HG02759 (cell line): ENCODE measurements around the gene ZFAND6.
"Not testable (repeated sequence)": the region's sequence is repeated elsewhere in the genome, so short reads cannot be mapped to it uniquely, and the experiment has no call there.

Experiments used
- ATAC-seq: cut with Tn5 transposase; IDR thresholded peaks from one replicate; pipeline ENCODE4 v1.9.1; 2021; ENCODE audit warnings: mild to moderate bottlenecking, moderate library complexity; ENCODE audit not compliant: unreplicated experiment

Gene ZFAND6

DNA sequence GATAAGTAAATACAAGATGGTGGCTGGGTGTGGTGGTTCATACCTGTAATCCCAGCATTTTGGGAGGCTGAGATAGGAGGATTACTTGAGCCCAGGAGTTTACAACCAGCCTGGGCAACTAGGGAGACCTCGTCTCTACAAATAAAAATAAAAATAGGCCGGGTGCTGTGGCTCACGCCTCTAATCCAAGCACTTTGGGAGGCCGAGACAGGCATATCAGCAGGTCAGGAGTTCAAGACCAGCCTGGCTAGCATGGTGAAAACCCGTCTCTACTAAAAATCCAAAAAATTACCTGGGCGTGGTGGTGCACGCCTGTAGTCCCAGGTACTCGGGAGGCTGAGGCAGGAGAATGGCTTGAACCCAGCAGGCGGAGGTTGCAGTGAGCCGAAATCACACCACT, 14.3 kb upstream of the ZFAND6 start:
- ATAC-seq = not testable (repeated sequence)

GRCh38 chr15:80049046-80049445, 10.4 kb upstream of the ZFAND6 start:
- no peak for ATAC-seq

- no peak for ATAC-seq
Observed at GRCh38 chr15:80052597-80053304, 6.7 kb upstream of the ZFAND6 start.

- no peak for ATAC-seq
Observed at GRCh38 chr15:80055933-80056332, 3.5 kb upstream of the ZFAND6 start.

GRCh38 chr15:80058044-80058443, 1.4 kb upstream of the ZFAND6 start:
- no peak for ATAC-seq

DNA sequence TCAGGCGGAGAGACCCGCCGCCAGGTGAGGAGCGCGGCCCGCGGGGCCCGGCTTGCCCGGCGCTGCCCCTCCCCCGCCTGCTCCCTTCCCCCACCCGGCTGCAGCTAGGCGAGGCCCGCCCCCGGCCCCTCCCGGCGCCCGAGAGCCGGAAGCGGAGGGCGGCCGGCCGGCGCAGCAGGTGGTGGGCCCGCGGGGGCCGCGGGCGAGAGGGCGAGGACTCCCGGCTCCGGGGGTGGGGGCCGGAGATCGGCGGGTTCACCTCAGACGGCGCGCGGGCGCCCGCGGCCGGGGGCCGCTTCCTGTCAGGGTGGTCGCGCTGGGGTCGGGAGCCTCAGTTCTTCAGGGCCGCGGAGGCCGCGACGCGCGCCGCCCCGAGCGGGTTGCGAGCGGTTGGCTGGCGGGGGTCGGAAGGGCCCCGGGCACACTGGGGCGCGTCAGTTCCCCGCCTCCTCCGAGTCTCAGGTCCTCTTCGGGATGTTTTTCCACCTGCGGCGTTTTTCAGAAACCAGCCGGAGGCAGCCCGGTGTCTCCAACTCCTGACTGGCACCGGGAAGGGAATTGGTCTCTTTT, 395 bp downstream of the ZFAND6 start:
- peak; percentile 62 for ATAC-seq

GRCh38 chr15:80060356-80061006, 1.0 kb downstream of the ZFAND6 start:
- no peak for ATAC-seq

GRCh38 chr15:80061582-80061981, 2.1 kb downstream of the ZFAND6 start:
- no peak for ATAC-seq

DNA sequence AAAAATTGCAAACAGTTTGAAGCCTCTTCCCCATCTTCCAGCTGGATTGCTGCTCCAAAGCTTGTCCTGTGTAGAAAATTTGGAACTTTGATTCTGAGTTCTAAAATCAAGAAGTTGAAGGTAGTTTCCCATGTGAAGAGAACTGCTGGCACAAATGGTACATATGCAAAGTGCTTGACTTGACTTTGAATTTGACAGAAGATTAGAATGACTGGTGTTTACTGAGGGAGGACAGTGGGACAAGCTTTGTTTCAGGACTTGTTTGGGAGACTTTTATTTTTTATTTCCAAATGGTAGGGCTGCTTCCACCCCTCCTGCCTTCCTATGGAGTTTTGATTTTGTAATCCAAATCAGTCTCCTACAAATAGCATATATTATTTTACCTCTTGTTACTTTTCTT, 7.4 kb downstream of the ZFAND6 start:
- ATAC-seq = no peak

DNA sequence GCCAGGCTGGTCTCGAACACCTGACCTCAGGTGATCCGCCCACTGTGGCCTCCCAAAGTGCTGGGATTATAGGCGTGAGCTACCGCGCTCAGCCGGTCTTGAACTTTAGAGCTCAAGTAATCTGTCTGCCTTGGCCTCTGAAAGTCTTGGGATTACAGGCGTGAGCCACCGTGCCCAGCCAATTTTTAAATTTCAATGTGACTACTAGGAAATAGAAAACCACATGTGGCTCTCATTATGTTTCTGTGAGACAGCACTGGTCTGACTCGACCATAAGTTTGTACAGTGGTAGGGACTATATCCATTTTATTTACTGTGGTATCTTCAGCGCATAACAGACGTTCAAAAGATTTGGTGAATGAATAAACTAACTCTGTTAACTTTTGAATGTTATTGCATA, 9.1 kb downstream of the ZFAND6 start:
- no peak for ATAC-seq

DNA sequence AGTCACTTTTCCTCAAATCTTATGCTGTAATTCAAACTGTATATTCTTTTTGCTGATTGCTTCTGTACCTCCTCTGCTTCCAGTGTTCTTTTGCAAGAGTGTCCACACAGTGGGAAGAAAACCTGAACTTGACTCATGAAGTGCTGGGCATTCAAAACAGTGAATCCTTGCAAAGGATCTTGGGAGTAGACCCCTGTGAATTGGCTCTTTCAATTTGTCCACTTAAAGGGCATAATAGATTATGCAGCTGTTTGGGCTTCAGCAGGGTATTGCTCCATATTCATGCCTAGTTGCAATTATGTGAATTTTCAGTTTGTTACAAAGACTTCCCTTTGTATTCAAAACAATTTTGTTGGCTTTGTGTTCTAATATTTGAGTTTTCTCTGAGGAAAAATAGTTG, 11.4 kb downstream of the ZFAND6 start:
- no peak for ATAC-seq

DNA sequence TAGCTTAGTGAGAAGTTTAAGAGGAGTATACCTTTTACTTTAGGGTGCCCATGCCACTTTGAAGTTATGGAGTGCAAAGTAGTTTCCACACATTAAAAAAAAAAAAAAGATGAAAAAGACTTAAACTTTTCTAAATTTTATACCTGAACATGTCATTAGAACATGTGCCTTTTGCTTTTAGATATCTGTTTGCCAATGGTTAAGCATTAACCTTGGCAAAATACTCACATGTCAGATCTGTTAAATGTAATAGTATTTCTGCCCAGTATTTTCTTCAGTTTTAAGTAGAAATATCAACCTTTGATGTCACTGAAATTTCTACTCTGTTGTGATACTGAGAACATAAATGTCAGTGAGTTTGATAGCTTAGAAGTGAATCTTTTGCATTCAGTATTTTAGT, 12.2 kb downstream of the ZFAND6 start:
- no peak for ATAC-seq

- ATAC-seq = peak; percentile 84
Observed at GRCh38 chr15:80072285-80072994, 13.0 kb downstream of the ZFAND6 start.

DNA sequence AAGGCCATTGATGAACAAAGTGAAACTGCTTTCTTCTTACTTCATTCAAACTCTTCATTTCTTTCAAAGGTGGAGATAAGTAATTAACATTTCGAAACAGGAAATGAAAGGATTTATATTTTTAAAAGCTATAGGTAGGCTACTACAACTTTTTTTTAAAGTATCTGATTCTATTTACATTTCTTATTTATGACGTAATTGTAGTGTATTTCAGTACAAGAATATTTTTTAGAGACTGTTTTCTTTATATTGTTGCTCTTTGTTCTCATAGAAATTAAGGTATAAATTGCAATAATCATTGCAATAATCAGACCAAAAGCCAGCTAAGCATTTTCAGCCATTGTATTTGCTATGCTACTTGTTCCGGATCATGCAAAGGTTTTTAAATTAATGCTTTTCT, 13.7 kb downstream of the ZFAND6 start:
- ATAC-seq = no peak

DNA sequence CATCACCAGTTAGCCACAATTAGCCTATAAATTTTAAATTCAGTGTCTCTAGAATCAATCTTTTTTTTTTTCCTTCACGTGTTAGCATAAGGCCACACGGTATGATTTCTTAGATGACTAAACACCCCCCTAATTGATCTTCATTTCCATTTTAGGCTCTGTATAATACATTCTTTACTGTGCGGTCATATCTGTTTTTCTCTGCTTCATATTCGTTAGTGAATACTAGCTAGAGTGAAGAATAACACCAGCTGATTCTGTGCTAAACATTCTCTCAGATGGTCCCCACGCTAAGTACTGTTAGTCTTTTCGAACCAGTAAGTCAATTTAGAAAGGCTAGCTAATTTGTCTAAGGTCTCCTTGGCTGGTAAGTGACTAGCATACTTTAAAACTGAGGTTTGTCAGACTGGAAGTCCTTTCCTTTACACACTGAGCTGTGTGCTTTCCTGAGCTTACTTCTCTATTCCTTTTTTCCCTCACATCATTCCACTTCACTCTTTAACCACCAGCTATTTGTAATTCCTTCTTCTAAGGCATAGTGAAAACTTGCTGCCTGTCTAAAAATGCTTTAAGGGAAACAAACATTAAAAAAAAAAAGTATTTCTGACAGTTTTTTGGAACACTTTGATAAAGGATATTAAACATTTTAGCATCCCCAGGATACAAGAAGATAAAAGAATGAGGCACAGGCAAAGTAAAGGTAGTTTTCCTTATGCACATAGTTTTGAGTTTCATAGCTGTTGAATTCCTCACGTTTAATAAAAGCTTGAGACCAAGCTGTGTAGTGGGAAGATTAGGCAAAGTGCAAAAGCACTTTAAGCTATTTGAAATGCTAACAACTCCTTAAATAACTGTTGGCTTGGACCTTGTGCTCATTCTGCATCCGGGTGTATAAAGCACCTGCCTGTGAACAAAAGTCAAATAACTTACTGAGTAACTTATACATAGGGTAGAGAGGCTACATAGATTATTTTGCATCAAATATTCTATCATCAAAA, 17.1 kb downstream of the ZFAND6 start:
- ATAC-seq = no peak

DNA sequence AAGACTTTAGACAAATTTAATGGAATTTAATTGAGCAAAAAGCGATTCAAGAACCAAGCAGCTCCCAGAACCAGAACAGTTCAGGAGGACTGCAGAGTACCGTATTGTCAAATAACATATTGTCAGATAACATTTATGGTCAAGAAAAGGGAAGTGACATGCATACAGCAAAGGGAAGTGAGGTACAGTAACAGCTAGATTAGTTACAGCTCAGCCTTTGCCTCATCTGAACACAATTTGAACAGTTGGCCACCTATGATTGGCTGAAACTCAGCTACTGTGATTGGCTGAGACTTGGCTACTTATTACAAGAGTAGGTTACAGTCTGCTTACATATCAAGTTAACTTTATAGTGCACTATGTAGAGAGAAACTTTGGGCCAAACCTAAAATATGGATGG, 21.9 kb downstream of the ZFAND6 start:
- ATAC-seq = no peak

- ATAC-seq = no peak
Observed at GRCh38 chr15:80087104-80087503, 27.6 kb downstream of the ZFAND6 start.

- no peak for ATAC-seq
Observed at GRCh38 chr15:80090041-80090440, 30.6 kb downstream of the ZFAND6 start.

DNA sequence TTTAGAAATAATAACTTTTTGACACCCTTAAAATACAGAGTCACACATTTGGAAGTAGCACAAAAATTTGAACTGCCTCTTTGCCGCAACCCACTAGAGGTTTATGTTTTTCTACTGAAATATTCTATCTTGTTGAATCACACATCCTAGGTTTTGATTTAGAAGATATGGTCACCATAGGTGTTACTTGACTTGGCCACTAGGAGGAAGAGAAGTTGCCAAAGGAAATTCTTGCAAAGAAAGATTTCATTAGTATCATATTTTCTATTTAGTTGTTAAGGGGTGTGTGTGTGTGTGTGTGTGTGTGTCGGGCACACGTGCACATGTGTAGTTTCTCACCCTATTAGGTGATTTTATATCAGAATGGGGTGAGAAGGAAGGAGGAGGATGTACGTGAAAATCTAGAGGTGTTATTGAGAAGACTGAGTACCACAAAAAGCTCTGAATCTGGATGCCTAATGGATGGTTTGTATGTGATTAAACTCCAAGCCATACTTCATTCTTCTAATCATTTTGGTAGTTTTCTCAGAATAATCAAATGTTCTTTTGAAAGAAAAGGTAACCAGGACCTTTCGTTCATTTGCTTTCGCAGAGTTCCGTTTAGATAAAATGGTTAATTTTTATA, 31.5 kb downstream of the ZFAND6 start:
- no peak for ATAC-seq

GRCh38 chr15:80093854-80094418, 34.5 kb downstream of the ZFAND6 start:
- no peak for ATAC-seq
